ENCODE results near the gene SERTAD3.

The SERTAD3 gene, protein sequence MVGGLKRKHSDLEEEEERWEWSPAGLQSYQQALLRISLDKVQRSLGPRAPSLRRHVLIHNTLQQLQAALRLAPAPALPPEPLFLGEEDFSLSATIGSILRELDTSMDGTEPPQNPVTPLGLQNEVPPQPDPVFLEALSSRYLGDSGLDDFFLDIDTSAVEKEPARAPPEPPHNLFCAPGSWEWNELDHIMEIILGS

GRCh38 chr19:40444000-40444824 is at the start of gene SERTAD3:
SERTAD3 (minus strand) TSS chr19:40444335; CDS start chr19:40442080, 2,255 bp downstream.
- DNase-seq: peak; percentile 96

DNA sequence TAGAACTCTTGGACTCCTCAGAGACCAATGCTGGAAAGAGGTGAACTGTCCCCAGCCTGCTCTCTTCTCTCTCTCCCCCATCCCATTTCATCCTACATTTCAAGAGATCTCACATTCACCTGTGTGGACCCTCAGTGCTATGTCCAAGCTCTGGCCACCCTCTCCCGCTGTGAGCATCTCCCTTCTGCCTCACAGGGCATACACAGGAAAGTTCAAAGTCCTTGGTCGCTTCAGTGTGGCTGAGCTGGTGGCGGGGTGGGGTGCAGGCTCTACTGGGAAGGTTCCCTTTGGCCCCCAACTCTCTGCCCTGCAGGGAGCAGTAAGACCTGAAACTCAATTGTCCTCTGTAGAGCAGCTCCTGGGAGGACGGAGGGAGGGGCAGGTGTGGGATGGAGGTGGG is 49.6 kb upstream of the SERTAD3 start:
- DNase-seq: no peak

DNA sequence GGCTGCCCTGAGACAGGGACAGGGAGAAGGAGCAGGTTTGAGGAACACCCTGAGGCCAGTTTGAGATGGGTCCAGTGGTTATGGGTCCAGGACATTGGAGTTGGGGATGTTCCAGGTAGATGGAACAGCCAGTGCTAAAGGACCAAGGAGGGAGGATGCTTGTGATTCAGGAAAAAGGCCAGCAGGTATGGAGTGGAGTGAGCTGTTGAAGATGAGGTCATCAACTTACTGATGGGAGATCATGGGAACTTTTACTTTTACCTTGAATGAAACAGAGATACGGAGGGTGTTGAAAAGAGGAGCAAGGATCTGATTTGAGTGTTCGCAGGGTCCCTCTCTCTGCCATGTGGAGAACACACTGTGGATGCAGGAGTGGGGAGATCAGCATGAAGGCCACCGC is 48.1 kb upstream of the SERTAD3 start:
- no peak for DNase-seq

GRCh38 chr19:40489882-40490230 is 45.7 kb upstream of the SERTAD3 start:
- no peak for DNase-seq

DNA sequence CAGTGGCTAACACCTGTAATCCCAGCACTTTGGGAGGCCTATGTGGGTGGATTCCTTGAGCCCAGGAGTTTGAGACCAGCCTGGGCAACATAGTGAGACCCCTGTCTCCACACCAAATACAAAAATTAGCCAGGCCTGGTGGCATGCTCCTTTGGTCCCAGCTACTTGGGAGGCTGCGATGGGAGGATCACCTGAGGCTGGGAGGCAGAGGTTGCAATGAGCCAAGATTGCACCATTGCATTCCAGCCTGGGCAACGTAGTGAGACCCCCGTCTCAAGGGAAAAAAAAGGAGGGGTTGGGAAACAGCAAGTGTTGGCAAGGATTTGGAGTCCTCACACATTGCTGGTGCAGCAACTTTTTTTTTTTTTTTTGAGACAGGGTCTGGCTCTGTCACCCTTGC is 41.9 kb upstream of the SERTAD3 start:
- DNase-seq: no peak

DNA sequence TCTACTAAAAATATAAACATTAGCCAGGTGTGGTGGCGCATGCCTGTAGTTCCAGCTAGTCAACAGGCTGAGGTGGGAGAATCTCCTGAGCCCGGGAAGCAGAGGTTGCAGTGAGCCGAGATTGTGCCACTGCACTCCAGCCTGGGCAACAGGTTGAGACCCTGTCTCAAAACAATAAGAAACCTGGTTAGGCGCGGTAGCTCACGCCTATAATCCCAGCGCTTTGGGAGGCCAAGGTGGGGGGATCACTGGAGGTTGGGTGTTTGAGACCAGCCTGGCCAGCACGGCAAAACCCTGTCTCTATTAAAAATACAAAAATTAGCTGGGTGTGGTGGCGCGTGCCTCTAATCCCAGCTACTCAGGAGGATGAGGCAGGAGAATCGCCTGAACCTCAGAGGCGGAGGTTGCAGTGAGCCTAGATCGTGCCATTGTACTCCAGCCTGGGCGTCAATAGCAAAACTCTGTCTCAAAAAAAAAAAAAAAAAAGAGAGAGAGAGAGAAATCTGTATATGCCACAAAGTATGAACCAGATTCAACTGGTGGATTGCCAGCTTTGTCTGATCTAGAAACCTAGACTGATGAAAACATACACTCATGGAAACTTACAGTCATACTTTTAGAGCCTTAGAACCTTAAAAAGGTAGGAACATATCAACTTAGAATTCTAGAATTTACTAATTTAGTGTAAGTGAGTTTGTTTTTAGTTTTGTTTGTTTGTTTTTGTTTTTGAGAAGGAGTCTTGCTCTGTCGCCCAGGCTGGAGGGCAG is 31.9 kb upstream of the SERTAD3 start:
- DNase-seq: peak; percentile 12

DNA sequence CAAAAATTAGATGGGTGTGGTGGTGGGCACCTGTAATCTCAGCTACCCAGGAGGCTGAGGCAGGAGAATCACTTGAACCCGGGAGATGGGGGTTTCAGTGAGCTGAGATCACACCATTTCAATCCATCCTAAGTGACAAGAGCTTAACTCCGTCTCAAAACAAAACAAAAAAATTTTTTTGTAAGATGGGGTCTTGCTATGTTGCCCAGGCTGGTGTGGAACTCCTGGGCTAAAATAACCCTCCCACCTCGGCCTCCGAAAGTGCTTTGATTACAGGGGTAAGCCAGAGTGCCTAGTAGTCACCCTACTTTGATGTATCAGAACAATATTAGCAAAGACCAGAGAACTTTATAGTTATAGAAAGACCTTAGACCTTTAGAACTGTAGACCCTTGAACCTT is 30.6 kb upstream of the SERTAD3 start:
- no peak for DNase-seq

- no peak for DNase-seq
Measured at GRCh38 chr19:40472516-40472915, 28.4 kb upstream of the SERTAD3 start.

- DNase-seq: no peak
Measured at GRCh38 chr19:40471111-40471510, 27.0 kb upstream of the SERTAD3 start.

- DNase-seq: no peak
Measured at GRCh38 chr19:40469011-40469410, 24.9 kb upstream of the SERTAD3 start.

DNA sequence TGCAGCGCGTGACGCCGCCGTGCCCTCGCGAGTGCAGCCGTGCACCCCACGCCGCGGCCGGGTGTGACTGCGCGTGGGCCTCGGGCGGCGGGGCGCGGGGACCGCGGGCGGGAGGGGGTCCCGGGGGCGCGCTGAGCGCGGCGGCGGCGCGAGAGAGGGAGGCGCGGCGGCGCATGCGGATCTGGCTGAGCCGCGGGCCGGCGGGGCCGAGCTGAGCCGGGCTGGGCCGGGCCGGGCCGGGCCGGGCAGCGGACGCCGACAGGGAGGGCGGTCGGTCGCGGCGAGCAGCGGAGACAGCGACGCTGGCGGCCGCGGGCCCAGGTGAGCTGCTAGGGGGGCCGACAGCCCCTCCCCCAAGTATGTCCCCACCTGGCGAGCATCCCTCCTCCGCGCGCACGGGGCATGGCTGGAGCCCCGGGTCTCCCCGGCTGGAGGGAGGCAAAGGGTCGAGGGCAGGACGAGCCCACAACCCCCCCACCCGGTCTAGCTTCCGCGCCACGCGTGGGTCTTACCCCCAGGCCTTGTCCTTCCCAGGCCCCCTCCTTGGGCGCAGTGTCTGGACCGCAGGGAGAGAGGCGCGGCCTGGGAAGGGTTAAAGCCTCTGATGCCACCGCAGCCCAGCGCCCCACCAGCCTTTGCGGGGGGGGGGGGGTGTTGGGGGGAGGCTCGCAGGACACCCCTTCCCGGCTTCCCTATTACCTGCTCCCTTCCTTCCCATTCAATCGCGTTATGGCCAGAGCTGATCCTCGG is 23.0 kb upstream of the SERTAD3 start, which contains the start of gene SPTBN4:
Gene SPTBN4, plus strand, starts transcription at position 17 of the 750 bp plus-strand sequence. CDS start 5,621 bp downstream, outside the sequence.
- no peak for DNase-seq

DNA sequence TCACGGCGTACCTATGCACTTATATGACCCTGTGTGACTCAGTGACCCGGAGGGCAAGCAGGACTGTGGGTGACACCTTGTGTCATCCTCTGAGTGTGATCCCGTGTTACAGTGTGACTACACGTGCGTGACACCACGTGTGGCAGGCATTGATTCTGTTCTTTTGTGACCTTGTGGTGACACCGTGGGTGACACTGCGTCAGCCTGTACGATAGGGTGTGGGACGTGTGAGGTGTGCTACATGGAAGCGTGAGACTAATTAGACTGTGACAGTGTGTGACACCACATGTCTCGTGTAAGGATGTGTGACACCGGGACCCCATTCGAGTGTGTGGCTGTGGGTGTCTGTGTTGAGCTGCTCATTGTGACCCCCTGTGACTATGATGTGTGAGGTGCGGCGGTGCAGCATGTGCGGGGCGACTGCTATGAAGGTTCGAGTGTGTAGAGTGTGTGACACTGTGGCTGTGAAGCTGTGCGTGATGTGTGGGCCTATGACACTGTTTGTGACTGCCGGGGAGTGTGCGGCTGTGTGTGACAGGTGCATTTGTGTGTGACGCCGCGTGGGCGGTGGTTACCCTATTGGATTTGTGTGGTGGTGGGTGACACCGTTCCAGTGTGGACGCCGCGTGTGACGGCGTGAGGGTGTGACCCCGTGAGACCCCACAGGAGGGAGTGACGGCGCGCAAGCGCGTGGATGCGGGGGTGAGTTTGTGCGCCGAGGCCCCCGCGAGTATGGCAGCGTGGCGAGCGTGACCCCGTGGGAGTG is 22.3 kb upstream of the SERTAD3 start:
- no peak for DNase-seq

GRCh38 chr19:40465557-40466218 is 21.6 kb upstream of the SERTAD3 start, which contains the start of gene BLVRB:
BLVRB (minus strand) TSS chr19:40465745; CDS start chr19:40465688, 57 bp downstream.
- DNase-seq: peak; percentile 99

GRCh38 chr19:40465025-40465556 is 21.0 kb upstream of the SERTAD3 start:
- DNase-seq: peak; percentile 76

DNA sequence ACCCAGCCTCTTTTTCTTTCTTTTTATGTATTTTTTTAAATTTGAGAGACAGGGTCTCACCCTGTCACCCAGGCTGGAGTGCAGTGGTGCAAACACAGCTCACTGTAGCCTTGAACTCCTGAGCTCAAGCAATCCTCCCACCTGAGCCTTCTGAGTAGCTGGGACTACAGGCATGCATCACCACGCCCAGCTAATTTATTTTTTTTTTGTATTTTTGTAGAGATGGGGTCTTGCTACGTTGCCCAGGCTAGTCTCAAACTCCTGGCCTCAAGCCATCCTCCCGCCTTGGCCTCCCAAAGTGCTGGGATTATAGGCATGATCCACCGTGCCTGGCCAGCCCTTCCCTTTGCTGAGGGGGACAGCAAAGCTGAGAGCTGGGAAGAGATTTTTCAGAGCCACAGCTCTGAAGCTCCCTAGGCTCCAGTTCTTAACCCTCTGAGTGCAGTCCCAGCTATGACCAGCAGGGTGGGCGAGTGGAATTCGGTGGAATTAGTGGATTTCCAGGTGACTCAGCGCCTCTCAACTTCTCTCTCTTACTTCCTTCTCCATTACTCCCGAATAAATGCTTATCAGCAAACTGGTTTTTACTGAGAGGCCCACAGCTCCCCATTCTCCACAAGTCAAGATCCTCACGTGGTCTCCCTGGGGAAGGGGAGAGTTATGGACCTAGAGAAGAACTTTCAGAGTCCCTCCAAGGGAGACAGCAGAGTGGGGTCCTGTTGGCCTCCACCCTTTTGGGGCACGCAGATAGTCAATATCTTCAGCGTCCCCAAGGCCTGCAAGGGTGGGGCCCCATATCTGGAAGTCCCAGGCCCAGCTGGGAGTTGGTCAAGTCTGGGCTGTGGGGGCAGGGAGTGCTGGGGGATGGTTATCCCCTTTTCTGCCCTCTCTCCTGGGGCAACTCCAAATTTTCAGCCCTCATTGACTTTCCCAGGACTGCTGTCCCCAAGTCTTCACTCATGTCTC is 20.2 kb upstream of the SERTAD3 start:
- peak; percentile 66 for DNase-seq

- DNase-seq: peak; percentile 42
Measured at GRCh38 chr19:40463587-40464037, 19.5 kb upstream of the SERTAD3 start.

GRCh38 chr19:40461669-40462221 is 17.6 kb upstream of the SERTAD3 start:
- no peak for DNase-seq

DNA sequence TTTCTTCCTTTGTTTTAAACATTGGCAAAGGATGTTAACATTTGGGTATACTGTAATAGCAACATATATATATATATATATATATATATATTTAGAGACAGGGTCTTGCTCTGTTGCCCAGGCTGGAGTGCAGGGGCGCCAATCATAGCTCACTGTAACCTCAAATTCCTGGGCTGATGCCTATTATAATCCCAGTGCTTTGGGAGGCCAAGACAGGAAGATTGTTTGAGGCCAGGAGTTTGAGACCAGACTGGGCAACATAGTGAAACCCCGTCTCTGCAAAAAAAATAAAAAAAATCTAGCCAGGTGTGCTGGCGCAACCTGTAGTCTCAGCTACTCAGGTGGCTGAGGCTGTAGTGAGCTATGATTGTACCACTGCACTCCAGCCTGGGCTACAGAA is 16.1 kb upstream of the SERTAD3 start:
- DNase-seq: no peak

GRCh38 chr19:40458597-40458974 is 14.5 kb upstream of the SERTAD3 start:
- no peak for DNase-seq

All from activated CD4-positive, alpha-beta T cell treated with anti-CD3 and anti-CD28 coated beads, Interleukin-2, amount 50 U/mL, for 16 hours (primary cell).